CD4-positive, alpha-beta T cell treated with Interleukin-6 for 4 hours (primary cell): Measurements from ENCODE around the gene RIN2.
"Not testable (repeated sequence)": the region's sequence is repeated elsewhere in the genome, so short reads cannot be mapped to it uniquely, and the experiment has no call there.

Experiments
- DNase-seq: peaks from one replicate; pipeline ENCODE4 v3.0.0-alpha.2; 2020; ENCODE audit warnings: mixed read lengths

RIN2 gene

GRCh38 chr20:19740512-19740911, 17.5 kb upstream of the RIN2 start:
- no peak for DNase-seq

GRCh38 chr20:19741924-19742323, 16.1 kb upstream of the RIN2 start:
- no peak for DNase-seq

- DNase-seq = no peak
Observed at GRCh38 chr20:19742974-19743639, 15.0 kb upstream of the RIN2 start.

GRCh38 chr20:19743640-19743995, 14.4 kb upstream of the RIN2 start:
- no peak for DNase-seq

DNA sequence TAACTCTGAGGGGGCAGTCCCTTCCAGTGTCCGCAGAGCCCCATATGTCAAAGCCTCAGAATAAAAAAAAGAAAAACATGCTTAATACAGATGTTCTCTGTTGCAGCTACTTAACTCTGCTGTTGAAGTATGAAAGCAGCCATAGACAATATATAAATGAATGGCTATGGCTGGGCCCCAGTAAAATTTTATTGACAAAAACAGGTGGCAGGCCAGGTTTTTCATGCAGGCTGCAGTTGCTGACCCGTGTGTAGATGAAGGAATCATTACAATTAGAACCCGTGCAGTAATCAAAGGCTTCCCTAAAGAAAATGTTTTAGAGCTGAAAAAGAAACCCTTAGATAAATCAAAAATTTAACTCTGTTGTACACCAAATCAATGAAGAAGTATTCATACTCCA, 13.0 kb upstream of the RIN2 start:
- no peak for DNase-seq

- DNase-seq = no peak
Observed at GRCh38 chr20:19745584-19745983, 12.5 kb upstream of the RIN2 start.

DNA sequence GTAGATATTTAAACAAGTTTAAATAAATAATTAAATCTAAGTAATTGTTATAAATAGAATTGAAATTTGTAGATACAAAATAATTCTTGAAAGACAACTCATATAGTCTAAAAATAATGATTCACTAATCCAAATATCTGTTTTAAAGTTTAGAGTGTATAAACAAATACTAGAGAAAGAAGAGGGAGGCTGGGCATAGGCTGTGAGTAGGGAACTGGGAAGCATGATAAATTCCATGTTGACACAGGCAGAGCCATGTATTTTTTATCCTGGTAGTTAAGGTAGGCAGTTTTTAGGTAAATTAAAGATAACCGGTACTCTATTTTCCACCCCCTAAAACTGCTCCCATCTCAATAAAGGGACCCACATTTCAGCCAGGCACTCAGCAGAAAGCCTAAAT, 11.7 kb upstream of the RIN2 start:
- DNase-seq = no peak

- DNase-seq = no peak
Observed at GRCh38 chr20:19747903-19748302, 10.2 kb upstream of the RIN2 start.

DNA sequence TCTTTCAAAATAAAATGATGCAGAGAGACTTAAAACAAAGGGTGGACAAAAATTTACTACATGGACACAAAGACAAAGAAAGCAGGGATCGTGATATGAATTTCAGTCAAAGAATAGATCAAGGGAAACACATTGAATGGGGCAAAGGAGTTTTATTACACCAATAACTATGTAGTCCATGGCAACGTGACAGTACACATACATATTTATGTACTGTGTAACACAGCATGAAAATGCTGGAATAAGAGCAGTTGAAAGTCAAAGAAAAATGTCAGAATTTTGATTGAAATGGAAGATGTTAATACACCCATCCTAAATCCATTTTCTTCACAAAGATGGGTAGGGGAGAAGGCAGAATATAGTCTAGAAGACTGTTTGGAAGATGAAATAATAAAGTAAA, 9.4 kb upstream of the RIN2 start:
- DNase-seq = no peak

DNA sequence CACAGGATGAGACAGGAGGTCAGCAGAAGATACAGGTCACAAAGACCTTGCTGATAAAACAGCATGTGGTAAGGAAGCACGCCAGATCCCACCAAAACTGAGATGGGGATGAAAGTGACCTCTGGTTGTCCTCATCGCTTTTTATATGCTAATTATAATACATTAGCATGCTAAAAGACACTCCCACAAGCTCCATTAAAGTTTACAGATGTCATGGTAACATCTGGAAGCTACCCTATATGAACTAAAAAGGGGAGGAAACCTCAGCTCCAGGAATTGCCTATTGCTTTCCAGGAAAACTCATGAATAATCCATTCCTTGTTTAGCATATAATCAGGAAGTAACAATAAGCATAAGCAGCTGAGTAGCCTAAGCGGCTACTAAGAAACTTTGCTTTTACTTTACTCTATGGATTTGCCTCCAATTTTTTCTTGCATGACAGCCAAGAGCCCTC, 8.4 kb upstream of the RIN2 start:
- DNase-seq = no peak

GRCh38 chr20:19750101-19750606, 7.9 kb upstream of the RIN2 start:
- no peak for DNase-seq

GRCh38 chr20:19750907-19751636, 7.0 kb upstream of the RIN2 start:
- no peak for DNase-seq

- not testable (repeated sequence) for DNase-seq
Observed at GRCh38 chr20:19754201-19754600, 3.9 kb upstream of the RIN2 start.

DNA sequence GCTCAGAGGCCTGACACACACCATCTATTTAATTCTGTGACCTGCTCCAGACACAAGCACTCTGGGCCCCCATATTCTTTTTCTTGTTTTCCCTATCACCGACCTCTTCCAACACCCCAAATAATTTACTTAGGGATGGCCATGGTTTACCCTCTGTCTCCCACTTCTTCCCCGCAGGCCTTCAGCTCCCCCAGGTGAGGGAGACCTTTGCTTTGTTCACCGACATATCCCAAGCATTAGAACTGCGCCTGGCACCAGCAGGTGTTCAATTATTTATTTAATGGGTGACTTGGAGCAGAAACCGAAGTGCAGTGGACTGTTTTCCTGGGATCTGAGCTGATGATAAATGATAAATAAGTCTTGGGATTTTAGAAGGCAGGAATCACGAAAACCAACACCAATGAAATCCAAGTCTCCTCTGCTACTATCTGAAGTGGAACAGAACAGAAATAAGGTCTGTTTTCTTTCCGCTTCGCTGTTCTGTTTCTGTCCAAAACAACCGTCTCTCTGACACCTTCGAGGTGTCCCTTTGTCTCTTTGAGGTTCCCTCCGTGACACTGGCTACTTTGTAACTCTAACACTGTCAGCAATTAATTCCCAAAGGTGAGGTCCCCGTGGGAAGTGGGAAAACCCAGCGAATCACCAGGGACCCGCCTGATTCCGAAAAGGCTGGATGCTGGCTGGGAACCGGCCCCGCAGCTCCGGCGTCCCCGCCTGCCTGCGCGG, 1.1 kb upstream of the RIN2 start:
- no peak for DNase-seq

GRCh38 chr20:19757487-19758132, 448 bp upstream of the RIN2 start:
- peak; percentile 9 for DNase-seq

DNA sequence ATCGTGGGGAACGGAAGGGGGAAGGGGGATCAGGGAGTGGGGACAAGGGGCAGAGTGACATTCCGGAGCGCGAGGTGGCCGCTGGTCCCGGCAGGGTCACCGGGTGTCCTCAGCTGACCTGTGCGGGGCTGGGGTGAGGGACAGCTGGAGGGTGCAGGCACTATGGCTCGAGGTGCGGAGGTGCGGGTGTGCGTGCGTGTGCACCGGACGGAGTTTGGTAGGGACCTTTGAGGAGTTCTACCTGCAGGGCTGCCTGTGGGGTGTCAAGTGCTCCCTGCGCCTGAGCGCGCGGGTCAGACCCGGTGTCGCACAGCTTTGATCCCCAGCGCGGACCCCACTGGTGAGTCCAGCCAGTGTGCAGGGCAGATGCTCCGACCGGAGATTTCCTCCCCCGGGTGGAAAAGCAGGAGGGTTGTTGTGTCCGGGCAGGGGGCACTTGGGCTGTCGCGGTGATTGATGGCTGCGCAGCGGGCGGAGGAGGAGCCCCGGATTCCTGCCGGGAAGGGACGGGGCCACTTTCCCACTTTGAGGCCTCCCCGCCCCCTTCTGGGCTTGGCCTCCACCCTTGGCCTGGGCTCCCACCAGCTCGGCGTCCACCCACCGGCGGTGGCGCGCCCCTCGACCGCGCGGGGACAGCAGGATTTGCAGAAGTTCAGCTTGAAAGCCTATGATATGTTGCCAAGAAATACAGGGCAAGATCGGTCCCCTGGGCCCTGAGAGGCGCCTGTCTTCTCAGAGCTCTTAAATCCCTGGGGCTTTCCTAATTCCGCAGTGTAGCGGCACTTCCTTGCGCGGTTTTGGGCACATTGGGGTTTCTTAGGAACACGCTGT, 658 bp downstream of the RIN2 start:
- DNase-seq = no peak

DNA sequence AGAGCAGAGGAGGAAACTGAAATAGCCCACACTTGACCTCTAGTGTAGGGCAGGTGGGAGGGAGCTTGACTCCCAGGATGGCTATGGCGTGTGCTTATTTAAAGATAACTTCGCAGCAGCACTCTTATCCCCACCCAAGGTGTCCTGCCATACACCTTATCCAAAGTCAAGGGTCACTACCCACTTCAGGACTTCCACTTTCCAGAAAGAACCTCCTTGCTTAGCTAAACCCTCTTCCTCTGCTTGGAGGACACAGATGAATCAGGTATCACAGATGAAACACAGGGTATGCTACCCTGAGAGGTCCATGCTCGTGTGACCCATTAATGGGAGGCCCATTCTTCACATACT, 2.3 kb downstream of the RIN2 start:
- DNase-seq = no peak

DNA sequence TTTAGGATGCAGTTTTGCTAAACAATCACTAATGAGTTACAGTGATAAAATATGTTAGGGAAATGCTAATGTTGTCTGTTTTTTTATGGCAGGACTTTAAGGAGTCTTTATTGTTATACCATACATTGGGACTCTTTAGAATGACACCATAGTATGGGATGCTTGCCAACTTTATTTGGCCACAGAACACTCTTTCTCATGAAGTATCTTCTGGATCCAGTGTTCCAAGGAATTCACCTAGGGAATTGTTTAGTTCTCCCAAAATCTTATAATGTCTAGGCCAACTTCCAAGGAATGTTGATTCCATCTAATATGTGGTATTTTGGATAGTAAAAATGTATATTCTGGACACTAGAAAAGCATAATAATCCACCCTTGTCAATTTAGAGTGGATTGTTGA, 3.3 kb downstream of the RIN2 start:
- DNase-seq = no peak

GRCh38 chr20:19761841-19762240, 3.8 kb downstream of the RIN2 start:
- no peak for DNase-seq

DNA sequence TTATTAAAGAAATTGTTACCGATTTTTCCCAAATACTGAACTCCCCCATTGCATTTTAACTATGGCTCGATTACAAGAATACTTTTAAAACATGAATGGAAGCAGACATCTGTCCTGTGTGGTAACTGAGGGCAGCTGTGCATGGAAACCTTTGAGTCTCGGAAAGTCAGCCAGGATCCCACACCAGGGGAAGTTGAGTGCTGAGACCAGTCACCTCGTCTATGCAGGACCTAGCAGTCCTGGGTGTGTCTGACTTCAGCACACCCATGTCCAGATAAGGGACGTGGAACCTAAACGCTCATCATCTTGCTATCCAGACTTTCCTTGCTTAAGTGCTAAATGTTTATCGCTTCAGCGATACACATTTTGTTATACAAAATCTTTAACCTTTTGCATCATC, 6.1 kb downstream of the RIN2 start:
- no peak for DNase-seq

- DNase-seq = no peak
Observed at GRCh38 chr20:19765266-19765665, 7.2 kb downstream of the RIN2 start.

- DNase-seq = no peak
Observed at GRCh38 chr20:19765913-19766312, 7.9 kb downstream of the RIN2 start.

DNA sequence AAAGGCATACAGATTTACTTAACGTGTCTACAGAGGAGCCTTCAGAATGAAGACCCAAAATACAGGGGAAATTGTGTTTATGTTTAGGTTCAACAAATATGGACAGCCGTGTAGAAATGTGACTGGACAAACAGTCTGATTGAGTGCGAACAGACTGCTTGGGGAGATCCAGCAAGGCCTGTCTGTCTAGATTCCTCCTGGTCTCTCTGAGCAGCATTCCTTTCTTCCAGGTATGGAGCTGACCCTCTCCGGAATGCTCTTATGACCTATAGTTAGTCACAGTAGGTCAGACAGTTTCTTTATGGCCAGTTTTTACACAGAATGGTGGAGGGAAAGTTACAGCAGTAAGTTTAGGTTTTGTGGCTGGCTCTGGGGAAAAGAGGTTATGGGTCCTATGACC, 9.0 kb downstream of the RIN2 start:
- DNase-seq = no peak
